WTC11 (cell line): ENCODE results near the gene RUNX2.

ENCODE experiments used
- GABPB1 ChIP-seq: sonication (generic); formaldehyde crosslinking; IDR thresholded peaks from 2 replicates; pipeline ENCODE4 v1.8.1; 2023; ENCODE audit warnings: mild to moderate bottlenecking, missing genetic modification reagents
- SP1 ChIP-seq: sonication (generic); formaldehyde crosslinking; conservative IDR thresholded peaks from 2 replicates; pipeline ENCODE4 v1.8.1; 2022; ENCODE audit warnings: missing genetic modification reagents
- ZSCAN18 ChIP-seq: fragments of 250-450 bp; sonication (Bioruptor Pico); IDR thresholded peaks from 2 replicates; pipeline ENCODE4 v2.1.2; 2022; ENCODE audit warnings: mild to moderate bottlenecking, moderate library complexity

GRCh38 chr6:45464685-45465084 lies 136.6 kb downstream of the RUNX2 start:
- TF ChIP-seq GABPB1 (CRISPR knock-in tag) (no peak), SP1 (CRISPR knock-in tag) (no peak), ZSCAN18 (CRISPR knock-in tag) (no peak)
